CD4-positive, alpha-beta T cell treated with Interleukin-2 at 100 ng/mL for 4 hours (primary cell): ENCODE data around the gene INPP1.
"Not testable (repeated sequence)": the region's sequence is repeated elsewhere in the genome, so short reads cannot be mapped to it uniquely, and the experiment has no call there.

Experiments
- DNase-seq: peaks from one replicate; pipeline ENCODE4 v3.0.0-alpha.2; 2020; ENCODE audit warnings: low spot score

The INPP1 gene

DNA sequence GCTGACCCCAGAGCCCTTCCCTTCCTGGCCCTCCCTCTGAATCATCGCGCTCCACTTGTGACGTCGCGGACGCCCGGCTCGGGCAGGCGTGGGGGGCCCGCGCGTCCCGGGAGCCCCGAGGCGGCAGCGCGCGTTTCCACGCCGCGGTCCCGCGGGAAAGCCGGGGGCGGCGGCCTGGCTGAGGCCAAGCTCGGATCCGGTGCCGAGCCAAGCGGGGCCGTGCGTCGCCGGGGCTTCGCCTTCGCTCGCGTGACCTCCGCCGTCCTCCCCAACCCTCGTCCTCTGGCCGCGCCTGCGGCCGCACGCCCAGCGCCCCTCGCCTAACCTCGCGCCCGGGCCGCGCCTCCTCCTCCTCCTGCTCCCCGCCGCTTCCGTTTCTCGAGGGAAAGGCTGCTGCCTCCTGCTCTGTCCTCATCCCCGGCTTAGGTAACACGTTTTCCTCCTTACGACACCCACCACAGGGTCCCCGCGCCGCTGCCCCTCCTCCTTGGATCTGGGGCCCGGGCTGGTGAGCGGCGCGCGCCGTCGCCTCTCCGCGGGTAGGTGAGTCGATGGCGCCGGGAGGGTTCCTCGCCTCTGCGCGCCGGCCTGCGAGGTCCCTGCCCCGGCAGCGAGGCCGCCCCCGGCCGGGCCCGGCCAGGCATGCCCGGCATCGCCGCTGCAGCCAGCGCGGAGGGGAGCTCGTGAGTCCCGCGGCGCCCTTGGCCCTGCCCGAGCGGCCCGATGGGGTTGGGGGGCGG lies at the start of gene INPP1:
Gene INPP1, plus strand, starts transcription at position 54 of the 740 bp plus-strand sequence. CDS start 16,514 bp downstream, outside the sequence.
- peak; percentile 24 for DNase-seq

DNA sequence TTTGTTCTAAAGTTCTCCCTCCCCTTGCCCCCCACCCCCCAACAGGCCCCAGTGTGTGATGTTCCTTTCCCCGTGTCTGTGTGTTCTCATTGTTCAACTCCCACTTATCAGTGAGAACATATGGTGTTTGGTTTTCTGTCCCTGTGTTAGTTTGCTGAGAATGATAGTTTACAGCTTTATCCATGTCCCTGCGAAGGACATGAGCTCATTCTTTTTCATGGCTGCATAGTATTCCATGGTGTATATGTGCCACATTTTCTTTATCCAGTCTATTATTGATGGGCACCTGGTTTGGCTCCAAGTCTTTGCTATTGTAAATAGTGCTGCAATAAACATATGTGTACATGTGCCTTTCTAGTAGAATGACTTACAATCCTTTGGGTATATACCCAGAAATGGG lies 45.5 kb upstream of the INPP1 start:
- DNase-seq: not testable (repeated sequence)

DNA sequence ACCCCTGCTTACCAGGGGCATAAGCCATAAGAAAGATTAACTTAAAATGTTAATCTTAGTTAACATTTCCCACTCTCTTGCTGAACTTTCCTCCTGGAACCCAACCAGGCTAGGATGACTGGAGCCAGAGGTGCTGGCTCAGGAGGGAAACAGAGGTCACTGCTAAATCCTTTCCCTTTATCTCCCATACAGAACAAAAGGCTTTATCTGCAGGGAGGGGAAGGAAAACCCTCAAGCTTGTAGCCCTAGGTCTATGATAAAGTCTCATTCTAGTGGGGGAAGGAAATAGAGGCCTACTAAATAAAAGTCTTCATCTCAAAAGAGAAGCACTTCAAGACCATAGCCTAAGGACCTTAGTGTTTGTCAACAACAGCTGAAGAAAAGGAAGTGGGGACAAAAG lies 42.4 kb upstream of the INPP1 start:
- no peak for DNase-seq

DNA sequence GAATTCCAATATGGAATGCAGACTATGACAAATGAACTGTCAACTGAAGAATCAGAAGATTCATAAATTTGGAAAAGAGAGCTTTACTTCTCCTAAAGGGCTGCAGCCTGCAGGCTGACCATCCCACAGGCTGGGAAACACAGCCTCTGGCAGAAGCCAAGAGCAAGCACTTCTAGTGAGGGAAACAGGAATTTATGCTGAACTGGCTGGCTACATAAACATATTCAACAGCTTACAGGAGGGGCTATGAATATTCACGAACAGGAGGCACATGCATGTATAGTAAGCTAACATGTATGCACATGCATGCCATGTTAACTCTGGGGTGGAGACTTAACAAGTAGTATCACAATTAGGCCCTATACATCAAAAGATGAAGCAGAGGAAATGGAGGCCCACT lies 41.3 kb upstream of the INPP1 start:
- DNase-seq: no peak

DNA sequence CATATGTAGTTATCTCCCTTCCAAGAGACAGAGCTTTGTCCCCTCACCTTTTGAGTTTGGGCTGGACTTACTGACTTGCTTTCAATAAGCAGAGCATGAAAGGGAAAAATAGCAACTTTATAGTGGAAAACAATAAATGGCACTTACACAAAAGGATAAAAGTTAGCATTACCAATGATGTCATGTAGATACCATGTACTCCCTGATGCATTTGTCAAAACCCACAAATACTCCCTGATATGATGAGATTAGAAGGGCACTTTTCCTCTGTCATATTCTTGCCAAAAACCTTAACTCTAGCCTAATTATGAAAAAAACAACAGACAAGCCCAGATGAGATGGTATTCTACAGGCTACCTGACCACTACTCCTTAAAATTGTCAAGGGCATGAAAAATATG lies 39.7 kb upstream of the INPP1 start:
- DNase-seq: no peak

GRCh38 chr2:190304404-190304803 lies 39.0 kb upstream of the INPP1 start:
- no peak for DNase-seq

GRCh38 chr2:190308031-190308430 lies 35.4 kb upstream of the INPP1 start:
- DNase-seq: no peak

- DNase-seq: no peak
Observed at GRCh38 chr2:190311893-190312634, 31.3 kb upstream of the INPP1 start.

GRCh38 chr2:190312635-190313025 lies 30.8 kb upstream of the INPP1 start:
- not testable (repeated sequence) for DNase-seq

GRCh38 chr2:190313880-190314279 lies 29.5 kb upstream of the INPP1 start:
- DNase-seq: no peak

DNA sequence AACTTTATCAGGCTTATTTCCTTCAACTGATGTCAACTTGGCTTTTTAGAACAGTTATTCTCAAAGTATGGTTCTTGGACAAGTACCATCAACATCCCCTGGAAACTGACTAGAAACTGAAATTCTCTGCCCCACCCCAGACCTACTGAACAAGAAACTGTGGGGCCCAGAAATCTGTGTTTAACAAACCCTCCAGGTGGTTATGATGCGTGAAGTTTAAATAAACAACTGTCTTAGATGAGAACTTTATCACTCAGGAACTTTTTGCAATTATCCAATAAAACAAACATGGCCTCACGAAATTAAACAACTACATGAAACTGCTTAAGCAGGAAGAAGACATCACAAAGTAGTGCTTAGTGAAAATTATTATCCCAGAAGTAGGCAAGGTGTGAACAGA lies 28.1 kb upstream of the INPP1 start:
- DNase-seq: no peak

DNA sequence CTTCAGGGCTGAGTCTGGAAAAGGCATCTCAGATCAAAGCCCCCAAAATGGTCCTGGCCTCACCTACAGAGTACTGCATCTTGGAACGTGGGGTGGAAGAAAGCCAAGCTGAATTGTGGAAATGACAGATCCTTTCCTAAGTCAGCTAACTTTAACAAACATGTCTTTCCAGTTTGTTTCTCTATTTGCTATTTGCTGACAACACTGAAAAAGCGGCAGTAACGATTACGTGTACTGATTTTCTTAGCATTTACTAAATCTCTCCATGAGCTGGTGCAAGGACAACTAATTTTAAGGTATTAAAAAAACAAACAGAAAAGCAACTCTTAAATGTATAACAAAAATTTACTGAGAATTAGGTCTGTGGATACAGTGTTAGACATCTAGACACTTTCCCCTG lies 24.9 kb upstream of the INPP1 start:
- DNase-seq: no peak

GRCh38 chr2:190318931-190319554 lies 24.3 kb upstream of the INPP1 start:
- peak; percentile 22 for DNase-seq

GRCh38 chr2:190319555-190320498 lies 23.6 kb upstream of the INPP1 start, which contains the start of gene HIBCH:
Gene HIBCH (minus strand): TSS chr2:190319826. CDS start chr2:190319750, 76 bp downstream.
- DNase-seq: peak; percentile 83

DNA sequence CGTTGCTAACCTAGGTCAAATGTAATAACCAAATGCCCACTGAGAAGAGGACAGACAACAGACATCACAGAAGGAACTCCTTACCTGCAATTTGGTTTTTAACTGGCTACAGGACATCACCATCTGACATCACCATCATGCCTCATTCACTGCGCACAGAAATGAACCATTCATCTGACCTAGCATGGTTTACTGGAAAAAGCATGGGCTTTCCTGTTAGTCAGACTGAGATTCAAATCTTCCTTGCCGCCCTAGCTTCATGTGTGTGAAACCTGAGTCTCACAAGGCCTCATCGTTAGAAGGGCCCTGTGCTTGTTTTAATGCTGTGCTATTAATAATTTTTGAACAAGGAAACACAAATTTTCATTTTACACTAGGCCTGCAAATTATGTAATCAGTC lies 22.7 kb upstream of the INPP1 start:
- DNase-seq: peak; percentile 37

- DNase-seq: no peak
Observed at GRCh38 chr2:190323406-190323805, 20.0 kb upstream of the INPP1 start.

DNA sequence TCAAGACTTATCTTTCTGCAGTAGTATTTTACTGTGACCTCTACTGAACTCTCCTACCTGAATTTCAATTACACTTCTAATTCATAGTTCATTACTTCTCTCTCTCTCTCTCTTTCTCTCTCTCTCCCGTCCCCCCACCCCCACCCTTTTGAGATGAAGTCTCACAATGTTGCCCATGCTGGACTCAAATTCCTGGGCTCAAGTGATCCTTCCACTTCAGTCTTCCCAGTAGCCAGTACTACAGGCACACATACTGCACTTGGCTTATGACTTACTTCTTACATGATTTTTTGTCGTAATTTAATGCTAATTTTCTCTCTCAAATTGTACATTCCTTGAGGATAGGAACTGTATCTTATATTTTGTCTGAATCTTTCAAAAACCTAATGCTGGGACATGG lies 17.8 kb upstream of the INPP1 start:
- no peak for DNase-seq

- no peak for DNase-seq
Observed at GRCh38 chr2:190327867-190328572, 15.4 kb upstream of the INPP1 start.

DNA sequence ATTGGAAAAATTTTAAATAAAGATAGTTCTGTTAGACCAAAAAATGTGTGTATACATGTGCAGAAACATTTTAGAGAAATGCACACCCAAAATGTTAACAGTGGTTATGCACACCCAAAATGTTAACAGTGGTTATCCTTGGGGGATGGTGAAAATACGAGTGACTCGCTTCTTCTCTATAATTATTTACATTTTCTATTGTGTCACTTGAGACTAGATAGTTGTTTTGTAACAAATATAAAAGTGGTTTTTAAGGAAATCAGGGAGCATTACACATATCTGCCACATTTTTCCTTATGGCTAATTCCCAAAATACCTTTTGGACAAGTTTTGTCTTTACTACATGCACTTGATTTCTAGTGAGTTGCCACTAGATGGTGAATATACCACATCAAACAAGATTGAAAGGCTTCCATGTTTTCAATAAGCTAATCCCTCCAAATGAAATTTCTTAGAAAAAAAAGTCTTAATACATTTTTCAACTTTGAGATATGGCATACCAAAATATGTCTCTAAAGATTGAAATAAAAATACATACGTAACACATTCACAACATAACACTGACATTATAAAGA lies 14.7 kb upstream of the INPP1 start:
- DNase-seq: no peak

DNA sequence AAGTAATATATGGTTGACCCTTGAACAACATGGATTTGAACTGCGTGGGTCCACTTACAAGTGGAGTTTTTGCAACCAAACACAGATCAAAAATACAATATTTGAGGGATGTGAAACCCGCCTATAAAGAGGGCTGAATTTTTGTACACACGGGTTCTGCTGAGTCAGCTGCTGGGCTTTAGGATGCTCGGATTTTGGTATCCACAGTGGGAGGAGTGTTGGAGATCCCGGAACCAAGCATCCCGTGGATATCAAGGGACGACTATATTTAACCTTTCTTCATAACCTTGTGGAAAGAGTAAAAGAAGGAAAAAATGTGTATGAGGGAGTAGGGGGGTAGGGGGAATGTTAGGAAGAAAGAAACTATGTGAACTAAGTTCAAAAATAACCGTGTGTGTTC lies 10.0 kb upstream of the INPP1 start:
- no peak for DNase-seq

DNA sequence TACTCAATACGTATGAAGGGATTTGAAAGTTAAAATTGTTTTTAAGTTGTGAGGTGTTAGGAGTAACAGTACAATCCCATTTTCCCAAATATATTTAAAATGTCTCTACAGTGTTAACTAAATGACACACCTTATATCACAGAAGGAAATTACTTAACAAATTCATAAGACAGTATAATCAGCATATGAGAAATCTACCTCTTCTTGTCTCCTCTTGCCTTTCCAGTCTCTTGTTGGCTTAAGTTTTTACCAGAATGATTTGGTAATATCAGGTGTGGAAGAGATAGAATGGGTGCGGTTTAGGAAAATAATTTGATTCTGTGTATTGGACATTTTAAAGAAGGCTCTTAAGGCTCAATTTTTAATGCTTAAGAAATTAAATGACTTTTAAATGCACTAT lies 9.5 kb upstream of the INPP1 start:
- DNase-seq: no peak
